HEK293T (cell line): ENCODE measurements around the gene SCAI.
"Not testable (repeated sequence)": the region's sequence is repeated elsewhere in the genome, so short reads cannot be mapped to it uniquely, and the experiment has no call there.

Source experiments
- CTCF ChIA-PET: fragments of 350-600 bp; formaldehyde crosslinking; extraction: SDS; loops from one replicate; lab custom pipeline; 2021; ENCODE audit warnings: antibody characterized with exemption, inconsistent platforms; lab: Yijun Ruan, JAX
- POLR2A ChIA-PET: fragments of 350-600 bp; formaldehyde crosslinking; extraction: SDS; loops from one replicate; lab custom pipeline; 2020; ENCODE audit warnings: antibody characterized with exemption, inconsistent platforms; lab: Yijun Ruan, JAX
- DNase-seq: peaks from one replicate; pipeline ENCODE4 v3.0.0; 2012; ENCODE audit warnings: mixed read lengths; ENCODE audit errors: extremely low spot score
- ARNT ChIP-seq: fragments of 450-650 bp; IDR thresholded peaks from 2 replicates; pipeline ENCODE4 v1.6.1; 2017; ENCODE audit warnings: mild to moderate bottlenecking
- BHLHE40 ChIP-seq: fragments of 450-650 bp; IDR thresholded peaks from 2 replicates; pipeline ENCODE4 v1.6.1; 2016; ENCODE audit warnings: mild to moderate bottlenecking, moderate library complexity, borderline replicate concordance
- CTBP1 ChIP-seq: fragments of 450-650 bp; IDR thresholded peaks from 2 replicates; pipeline ENCODE4 v1.6.1; 2016; ENCODE audit warnings: borderline replicate concordance
- ELF4 ChIP-seq: fragments of 450-650 bp; IDR thresholded peaks from 2 replicates; pipeline ENCODE4 v1.6.1; 2017; ENCODE audit warnings: antibody characterized with exemption
- FOXA1 ChIP-seq: fragments of 450-650 bp; IDR thresholded peaks from 2 replicates; pipeline ENCODE4 v1.6.1; 2016; ENCODE audit warnings: mild to moderate bottlenecking
- FOXK2 ChIP-seq: fragments of 450-650 bp; IDR thresholded peaks from 2 replicates; pipeline ENCODE4 v1.6.1; 2016; ENCODE audit warnings: mild to moderate bottlenecking
- FOXM1 ChIP-seq: fragments of 450-650 bp; IDR thresholded peaks from 2 replicates; pipeline ENCODE4 v1.6.1; 2017; ENCODE audit warnings: mild to moderate bottlenecking, borderline replicate concordance
- HDGF ChIP-seq: fragments of 450-650 bp; IDR thresholded peaks from 2 replicates; pipeline ENCODE4 v1.6.1; 2017; ENCODE audit warnings: antibody characterized with exemption, borderline replicate concordance
- L3MBTL2 ChIP-seq: fragments of 450-650 bp; conservative IDR thresholded peaks from 2 replicates; pipeline ENCODE4 v1.6.1; 2016; ENCODE audit warnings: mild to moderate bottlenecking
- LEF1 ChIP-seq: fragments of 450-650 bp; IDR thresholded peaks from 2 replicates; pipeline ENCODE4 v1.6.1; 2017; ENCODE audit warnings: mild to moderate bottlenecking, borderline replicate concordance
- NFRKB ChIP-seq: fragments of 450-650 bp; IDR thresholded peaks from 2 replicates; pipeline ENCODE4 v1.6.1; 2016; ENCODE audit warnings: mild to moderate bottlenecking, moderate library complexity
- SP1 ChIP-seq: fragments of 450-650 bp; IDR thresholded peaks from 2 replicates; pipeline ENCODE4 v1.6.1; 2017
- SUZ12 ChIP-seq: fragments of 450-650 bp; IDR thresholded peaks from 2 replicates; pipeline ENCODE4 v1.6.1; 2016; ENCODE audit warnings: mild to moderate bottlenecking
- TARDBP ChIP-seq: fragments of 450-650 bp; IDR thresholded peaks from 2 replicates; pipeline ENCODE4 v1.6.1; 2016
- ZNF384 ChIP-seq: fragments of 450-650 bp; IDR thresholded peaks from 2 replicates; pipeline ENCODE4 v1.6.1; 2016
- TF ChIP-seq, protein P1 (sequence below): fragments of 450-650 bp; IDR thresholded peaks from 2 replicates; pipeline ENCODE4 v1.6.1; 2016

SCAI gene

DNA sequence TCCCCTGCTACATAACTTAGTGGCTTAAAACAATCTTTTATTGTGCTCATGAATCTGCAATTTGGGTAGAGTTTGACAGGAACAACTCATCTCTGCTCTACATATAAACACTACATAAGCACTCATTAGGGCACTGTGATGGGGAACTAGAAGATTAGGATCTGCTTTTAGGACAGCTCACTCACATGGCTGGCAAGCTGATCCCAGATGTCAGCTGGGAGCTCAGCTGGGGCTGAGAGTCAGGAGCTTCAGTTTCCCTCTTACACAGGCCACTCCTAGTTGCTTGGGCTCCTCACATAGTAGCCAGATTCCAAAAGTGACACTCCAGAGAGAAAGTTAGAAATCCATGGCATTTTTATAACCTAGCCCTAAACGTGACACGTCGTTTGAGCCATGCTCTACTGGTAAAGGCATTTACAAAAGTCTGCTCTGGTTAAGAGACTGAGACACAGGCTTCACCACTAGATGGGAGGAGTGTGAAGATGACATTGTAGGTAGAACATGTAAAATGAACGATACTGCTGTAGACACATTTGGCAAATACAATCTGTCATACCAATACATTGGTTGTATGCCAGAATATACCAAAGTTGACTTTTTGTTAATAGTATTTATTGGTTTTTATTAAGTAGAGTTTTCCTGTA, 23.6 kb downstream of the SCAI start:
- POLR2A ChIA-PET, result interaction anchor here (0.6 kb wide), 1 partner anchor 16 kb away, joined by 3 read pairs; no protein-coding TSS in a partner anchor
- TF ChIP-seq ZNF384, result no peak
- no peak for TF ChIP-seq SUZ12
- no peak for TF ChIP-seq FOXM1
- TF ChIP-seq L3MBTL2, result no peak
- DNase-seq, result no peak
- CTCF ChIA-PET, result no interaction called here

DNA sequence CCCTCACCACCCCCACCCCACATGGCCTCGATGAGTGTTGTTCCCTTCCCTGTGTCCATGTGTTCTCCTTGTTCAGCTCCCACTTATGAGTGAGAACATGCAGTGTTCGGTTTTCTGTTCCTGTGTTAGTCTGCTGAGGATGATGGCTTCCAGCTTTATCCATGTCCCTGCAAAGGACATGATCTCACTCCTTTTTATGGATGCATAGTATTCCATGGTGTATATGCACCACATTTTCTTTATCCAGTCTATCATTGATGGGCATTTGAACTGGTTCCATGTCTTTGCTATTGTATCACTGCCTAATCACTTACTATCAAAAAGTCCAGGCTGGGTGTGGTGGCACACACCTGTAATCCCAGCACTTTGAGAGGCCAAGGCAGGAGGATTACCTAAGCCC, 24.6 kb downstream of the SCAI start:
- POLR2A ChIA-PET, CTCF ChIA-PET: not testable (repeated sequence)

DNA sequence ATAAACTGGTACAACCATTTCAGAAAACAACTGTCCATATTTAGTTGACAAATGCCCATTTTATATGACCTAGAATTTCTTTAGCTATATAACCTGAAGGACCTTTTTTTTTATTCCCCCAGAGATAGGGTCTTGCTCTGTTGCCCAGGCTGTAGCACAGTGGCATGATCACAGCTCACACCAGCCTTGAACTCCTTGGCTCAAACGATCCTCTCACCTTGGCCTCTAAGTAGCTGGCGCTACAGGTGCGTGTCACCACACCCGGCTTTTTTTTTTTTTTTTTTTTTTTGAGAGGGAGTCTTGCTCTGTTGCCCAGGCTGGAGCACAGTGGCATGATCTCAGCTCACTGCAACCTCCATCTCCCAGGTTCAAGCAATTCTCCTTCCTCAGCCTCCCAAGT, 28.8 kb downstream of the SCAI start:
- DNase-seq, POLR2A ChIA-PET, CTCF ChIA-PET: not testable (repeated sequence)

More for the DNA sequence above, 24.6 kb downstream of the SCAI start:
- DNase-seq, result not testable (repeated sequence)

DNA sequence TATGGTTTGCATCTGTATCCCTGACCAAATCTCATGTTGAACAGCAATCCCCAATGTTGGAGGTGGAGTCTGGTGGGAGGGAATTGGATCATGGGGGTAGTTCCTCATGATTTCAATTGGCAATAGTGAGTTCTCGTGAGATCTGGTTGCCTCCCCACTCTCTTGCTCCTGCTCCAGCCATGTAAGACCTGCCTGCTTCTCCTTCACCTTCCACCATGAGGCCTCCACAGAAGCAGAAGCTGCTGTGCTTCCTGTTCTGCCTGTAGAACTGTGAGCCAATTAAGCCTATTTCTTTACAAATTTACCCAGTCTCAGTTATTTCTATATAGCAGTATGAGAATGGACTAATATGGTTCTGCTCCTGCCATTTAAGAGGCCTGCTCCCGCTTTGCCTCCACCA, 32.9 kb downstream of the SCAI start:
- no peak for TF ChIP-seq FOXK2
- DNase-seq, result no peak
- ChIA-PET CTCF (no interaction called here), POLR2A (no interaction called here)

DNA sequence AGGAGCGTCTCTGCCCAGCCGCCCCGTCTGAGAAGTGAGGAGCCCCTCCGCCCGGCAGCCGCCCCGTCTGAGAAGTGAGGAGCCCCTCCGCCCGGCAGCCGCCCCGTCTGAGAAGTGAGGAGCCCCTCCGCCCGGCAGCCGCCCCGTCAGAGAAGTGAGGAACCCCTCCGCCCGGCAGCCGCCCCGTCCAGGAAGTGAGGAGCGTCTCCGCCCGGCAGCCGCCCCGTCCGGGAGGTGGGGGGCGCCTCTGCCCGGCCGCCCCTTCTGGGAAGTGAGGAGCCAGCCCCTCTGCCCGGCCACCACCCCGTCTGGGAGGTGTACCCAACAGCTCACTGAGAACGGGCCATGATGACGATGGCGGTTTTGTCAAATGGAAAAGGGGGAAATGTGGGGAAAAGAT, 34.8 kb downstream of the SCAI start:
- CTCF ChIA-PET, POLR2A ChIA-PET, DNase-seq: not testable (repeated sequence)

DNA sequence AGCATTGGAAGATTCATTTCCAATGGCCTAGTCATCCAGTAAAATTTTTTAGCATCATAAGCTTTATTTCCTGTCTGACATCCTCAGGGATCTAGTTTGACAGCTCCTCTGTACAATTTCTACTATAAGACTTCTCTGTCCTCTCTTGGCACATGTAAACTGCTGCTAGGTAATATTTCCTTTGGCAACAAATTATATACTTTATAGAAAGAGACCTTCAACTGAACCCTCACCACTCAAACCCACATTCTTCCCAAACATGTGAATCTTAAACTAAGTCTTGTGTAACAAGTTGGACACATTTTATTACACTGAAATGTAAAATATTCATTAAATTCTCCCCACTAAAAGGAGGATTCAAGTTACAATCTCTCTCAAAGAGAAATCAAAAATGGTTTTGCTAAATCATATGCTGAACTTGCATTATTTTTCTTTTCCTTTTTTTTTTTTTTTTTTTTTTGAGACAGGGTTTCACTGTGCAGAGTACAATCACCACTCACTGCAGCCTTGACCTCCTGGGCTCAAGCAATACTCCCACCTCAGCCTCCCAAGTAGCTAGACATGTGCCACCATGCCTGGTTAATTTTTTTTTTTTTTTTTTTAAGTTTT, 36.9 kb downstream of the SCAI start:
- TF ChIP-seq L3MBTL2, result no peak
- no peak for DNase-seq
- CTCF ChIA-PET, result interaction anchor here (0.6 kb wide), 1 partner anchor 27 kb away, joined by 4 read pairs; no protein-coding TSS in a partner anchor
- POLR2A ChIA-PET, result no interaction called here

DNA sequence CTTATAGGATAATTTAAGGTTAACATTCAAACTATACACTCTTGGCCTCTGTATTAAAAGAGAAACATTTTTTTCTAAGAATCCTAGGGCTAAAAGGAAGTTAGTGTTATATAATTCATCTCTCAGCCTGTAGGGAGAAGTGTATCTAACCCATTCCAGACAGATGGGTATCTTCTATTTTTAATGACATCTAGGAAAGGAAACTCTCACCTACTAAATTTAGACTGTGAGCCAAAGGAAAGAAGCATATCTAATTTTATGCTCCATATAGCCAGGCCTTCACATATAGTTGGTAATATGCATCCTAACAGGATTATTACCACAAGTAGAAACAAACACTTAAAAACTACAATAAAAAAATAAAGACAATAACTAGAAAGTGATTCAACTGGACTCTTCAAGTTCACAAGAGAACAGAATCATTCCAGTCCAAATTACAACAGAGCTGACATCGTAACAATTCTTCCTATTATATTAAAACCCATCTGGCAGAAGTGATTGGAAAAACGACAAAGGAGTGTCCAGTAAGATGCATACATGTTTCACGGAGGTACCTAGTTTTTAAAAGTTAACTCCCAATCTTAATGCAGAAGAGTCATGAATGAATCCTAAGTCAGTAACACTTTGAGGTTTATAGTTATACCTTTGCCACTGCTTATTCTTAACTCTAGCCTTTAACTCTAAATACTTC, 39.4 kb downstream of the SCAI start:
- no peak for DNase-seq
- TF ChIP-seq HDGF (no peak), CTBP1 (no peak), L3MBTL2 (no peak), SUZ12 (no peak), ZNF384 (no peak), TARDBP (no peak), ELF4 (no peak), SP1 (no peak), FOXK2 (no peak), LEF1 (no peak), ARNT (no peak), BHLHE40 (no peak), FOXM1 (no peak)
- TF ChIP-seq, protein P1, sequence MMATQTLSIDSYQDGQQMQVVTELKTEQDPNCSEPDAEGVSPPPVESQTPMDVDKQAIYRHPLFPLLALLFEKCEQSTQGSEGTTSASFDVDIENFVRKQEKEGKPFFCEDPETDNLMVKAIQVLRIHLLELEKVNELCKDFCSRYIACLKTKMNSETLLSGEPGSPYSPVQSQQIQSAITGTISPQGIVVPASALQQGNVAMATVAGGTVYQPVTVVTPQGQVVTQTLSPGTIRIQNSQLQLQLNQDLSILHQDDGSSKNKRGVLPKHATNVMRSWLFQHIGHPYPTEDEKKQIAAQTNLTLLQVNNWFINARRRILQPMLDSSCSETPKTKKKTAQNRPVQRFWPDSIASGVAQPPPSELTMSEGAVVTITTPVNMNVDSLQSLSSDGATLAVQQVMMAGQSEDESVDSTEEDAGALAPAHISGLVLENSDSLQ, result no peak
- ChIA-PET POLR2A (no interaction called here), CTCF (no interaction called here)

DNA sequence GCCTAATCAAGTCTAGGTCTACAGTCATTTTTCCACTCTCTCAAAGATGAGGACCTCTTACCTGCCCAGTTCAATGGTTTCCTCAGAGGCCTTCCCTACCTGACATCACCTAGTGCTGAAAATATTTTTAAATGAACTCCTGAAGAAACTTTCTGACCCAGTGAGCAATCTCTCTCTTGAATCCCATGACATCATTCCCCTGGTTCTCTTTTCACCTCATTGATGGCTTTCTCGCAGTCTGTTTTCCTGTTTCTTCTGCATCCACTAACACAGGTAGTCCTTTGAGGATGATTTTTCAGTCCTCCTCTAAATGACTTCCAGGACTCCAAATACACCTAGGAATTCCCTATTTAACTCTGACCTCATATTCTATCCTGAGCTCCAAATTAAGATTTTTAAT, 40.3 kb downstream of the SCAI start:
- CTCF ChIA-PET, result no interaction called here
- POLR2A ChIA-PET, result no interaction called here
- TF ChIP-seq TARDBP (no peak), ARNT (no peak), BHLHE40 (no peak), ELF4 (no peak)
- TF ChIP-seq, protein P1, result no peak
- no peak for DNase-seq

DNA sequence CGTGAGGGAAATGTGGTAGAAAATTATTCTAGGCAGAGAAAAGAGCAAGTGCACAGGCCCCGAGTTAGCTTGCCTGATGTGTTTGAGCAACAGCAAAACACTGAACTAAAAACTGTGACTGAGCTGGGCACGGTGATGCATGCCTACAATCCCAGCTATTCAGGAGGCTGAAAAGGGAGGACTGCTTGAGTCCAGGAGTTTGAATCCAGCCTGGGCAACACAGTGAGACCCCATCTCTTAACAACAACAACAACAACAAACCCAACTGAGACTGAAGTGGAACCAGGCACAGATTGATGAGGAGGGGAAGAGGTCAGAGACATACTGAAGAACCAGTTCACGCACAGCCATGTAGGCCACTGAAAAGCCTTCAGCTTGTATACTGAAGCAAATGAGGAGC, 42.5 kb downstream of the SCAI start:
- TF ChIP-seq CTBP1 (no peak), FOXM1 (no peak), NFRKB (no peak), ELF4 (no peak), ARNT (no peak), ZNF384 (no peak), SUZ12 (no peak), FOXK2 (no peak), LEF1 (no peak), HDGF (no peak), SP1 (no peak), TARDBP (no peak), FOXA1 (no peak), BHLHE40 (no peak)
- POLR2A ChIA-PET, result no interaction called here
- CTCF ChIA-PET, result interaction anchor here (1.4 kb wide), 1 partner anchor 22 kb away, joined by 3 read pairs; no protein-coding TSS in a partner anchor
- no peak for DNase-seq
